Islet of Langerhans (tissue), 1 donor: ENCODE results near the gene ELL2.
A peak's percentile ranks its signal among the peaks of the same experiment; 100 is the strongest.
"Not testable (repeated sequence)": the region's sequence is repeated elsewhere in the genome, so short reads cannot be mapped to it uniquely, and the experiment has no call there.

ENCODE experiments used
- FAIRE-seq: peaks from one replicate; lab custom pipeline; 2011; peaks lifted over from hg19 to GRCh38; lab: Jason Lieb, UNC

The ELL2 gene

DNA sequence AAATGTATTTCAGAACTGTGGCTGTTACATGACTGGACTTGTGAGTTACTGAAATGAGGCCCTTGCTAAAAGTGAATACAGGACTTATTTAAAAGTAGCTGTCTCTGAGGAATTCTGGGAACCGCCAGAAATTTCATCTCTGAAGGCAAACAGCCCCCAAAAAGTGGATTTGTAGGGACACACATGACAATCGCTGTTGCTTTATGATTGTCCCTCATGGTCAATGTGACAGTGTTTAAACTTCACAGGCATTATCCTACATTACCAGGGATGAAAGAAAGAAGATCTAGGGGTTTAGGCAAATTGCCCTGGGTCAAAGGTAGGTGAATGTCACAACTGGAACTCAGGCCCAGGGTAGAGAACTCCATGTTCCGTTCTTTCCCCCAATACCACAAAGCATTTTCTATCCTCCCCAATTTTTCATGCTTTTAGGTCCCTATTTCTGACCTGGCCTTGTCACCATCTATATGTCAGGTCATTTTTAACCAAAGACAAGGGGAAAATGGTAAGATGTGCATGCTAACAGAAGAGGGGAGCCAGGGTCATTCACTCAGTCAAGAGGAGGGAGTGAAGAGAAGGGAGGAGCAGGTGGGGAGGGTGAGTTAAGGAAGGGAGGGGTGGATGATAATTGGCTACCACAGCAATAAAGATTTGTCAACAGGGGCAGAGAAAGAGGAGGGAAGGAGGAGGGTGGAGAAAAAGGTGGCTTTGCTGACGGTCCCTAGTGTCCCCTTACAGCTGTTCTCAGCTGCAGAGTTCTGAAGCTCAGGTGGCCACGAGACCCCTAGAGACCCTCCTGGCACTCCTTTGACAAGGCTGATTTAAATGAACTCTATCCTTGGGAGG is 81.3 kb downstream of the ELL2 start:
- FAIRE-seq: no peak

DNA sequence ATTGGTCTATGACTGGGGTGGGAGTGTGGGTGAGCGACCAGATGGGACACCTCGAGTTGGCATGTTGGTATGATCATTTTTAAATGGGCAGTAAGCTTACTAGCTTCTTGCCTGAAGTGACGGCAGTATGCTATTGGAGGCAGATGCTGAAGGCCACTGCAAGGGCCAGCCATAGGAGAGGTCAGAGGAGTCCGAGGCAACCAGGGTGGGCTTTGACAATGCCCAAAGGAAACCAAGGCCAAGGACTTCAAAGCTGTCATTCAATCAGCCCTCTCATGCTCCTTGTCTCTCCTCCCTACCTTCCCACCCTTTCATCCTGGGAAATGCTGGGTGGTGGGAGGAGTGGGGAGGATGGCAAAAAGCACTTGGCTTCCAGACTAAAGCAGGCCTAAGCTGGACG is 82.0 kb downstream of the ELL2 start:
- FAIRE-seq: no peak

DNA sequence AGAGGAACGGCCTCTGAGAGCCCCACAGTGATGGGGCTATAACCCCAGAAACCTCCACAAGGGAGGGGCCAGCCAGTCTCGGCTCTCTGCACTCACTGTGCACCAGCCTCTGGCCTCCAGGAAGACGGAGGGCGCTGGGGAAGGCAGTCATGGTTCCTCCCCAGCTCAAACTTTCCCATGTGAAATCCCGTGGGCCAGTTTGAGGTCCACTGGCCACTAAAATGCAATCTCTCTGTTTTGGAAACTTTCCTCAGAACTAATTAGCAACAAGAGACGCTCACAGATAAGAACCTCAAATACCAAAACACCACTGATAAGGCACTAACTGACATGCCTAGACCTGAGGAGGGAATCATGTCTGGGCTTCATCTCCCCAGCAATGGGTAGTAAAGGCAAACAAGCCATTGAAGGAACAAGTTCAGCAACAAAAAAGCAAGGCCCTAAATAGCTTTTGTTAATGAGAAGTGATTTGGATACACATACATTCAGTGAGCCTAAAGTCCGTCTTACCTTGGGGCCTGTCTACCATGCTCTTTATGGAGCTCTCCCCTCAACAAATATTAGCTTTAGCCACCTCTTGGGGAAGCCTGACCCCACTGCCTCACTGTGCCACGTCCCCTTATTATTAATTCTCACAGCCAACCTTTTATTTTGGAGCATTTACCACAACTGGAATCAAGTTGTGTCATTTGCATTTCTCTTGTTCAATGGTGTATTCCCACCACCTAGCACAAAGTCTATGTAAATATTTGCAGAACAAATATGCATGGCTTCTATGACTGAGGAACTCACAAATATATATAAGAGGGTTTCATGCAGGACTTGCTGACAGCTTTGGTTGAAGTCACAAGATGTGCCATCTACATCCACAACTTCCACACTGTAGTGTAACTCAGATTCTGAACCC is 83.0 kb downstream of the ELL2 start:
- no peak for FAIRE-seq

DNA sequence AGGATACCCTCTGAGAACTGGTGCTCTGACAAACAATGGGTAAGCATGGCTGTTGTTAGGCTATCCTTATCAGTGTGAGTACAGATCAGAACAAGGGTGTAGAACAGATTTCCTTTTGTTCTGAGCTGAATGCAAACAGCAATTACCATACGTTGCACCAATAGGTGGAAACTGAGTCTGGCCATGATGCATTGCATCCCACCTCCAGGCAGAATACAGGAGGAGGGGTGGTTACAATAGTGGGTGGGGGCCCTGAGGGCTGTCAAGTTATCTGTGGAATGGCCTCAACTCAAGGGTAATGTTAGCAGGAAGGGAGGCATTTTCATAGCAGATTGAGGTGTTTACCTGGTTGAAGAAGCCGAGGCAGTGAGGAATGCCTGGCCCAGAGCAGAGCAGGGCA is 84.9 kb downstream of the ELL2 start:
- no peak for FAIRE-seq

DNA sequence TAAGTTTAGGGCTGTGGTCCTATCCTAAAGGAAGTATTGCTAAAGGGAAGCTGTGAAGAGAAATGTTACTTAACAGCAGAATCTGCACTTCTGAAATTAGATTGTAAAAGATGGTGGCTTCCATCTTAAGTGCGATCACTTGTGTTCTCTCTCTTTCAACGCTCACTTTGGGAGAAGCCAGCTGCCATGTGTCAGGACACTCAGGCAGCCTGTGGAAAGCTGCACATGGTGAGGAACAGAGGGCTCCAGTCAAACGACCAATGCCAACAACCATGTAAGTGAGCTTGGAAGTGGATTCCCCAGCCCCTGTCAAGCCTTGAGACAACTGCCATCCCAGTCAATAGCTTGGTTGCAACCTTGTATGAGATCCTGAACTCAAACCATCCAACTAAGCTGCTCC is 87.4 kb downstream of the ELL2 start:
- no peak for FAIRE-seq

DNA sequence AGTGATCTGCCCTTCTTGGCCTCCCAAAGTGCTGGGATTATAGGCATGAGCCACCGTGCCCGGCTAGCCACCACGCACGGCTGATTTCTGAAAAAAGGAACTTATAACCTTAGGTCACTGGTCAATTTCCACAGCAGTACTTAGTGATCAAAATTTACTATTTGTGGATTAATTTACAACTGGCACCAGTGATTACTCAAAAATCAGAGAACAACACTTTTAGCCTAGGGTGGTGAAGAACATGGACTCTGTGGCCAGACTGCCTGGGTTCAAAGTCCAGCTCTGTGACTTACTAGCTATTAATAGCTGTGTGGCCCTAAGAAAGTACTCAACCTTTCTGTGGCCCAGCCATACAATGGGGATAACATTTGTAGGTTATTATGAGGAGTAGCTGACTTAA is 88.3 kb downstream of the ELL2 start:
- FAIRE-seq: no peak

DNA sequence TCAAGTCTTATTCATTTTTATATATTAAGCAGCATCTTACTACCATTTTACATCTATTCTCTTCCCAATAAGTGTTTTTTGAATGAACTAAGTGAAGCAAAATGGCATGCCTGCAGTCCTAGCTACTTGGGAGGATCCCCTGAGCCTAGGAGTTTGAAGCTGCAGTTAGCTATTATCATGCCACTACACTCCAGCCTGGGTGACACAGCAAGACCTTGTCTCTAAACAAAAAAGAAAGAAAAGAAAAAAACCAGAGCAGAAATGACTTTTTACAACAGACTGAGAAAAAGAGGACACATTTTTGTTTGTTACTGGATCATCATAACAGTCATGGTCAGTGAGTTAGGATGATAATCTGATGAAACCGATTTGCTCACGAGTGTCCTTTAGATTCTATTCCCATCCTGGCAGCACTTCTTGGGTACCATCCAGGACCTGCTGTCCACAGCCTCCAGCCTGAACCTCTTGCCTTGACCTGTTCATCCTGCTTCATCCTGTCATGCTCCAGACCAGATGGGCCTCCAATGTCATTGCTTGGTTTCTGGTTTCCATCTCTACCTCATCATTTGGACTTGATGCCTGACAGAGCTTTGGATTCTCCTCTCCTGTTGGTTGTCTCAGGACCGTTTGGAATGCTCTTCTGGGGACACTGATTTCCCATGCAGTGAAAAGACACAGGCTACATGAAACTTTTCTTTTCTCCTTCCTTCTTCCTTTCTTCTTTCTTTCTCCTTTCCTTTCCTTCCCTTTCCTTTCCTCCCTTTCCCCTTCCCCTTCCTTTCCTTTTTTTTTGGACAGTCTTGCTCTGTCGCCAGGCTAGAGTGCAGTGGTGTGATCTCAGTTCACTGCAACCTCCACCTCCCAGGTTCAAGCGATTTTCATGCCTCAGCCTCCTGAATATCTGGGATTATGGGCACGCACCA is 89.0 kb downstream of the ELL2 start:
- no peak for FAIRE-seq

DNA sequence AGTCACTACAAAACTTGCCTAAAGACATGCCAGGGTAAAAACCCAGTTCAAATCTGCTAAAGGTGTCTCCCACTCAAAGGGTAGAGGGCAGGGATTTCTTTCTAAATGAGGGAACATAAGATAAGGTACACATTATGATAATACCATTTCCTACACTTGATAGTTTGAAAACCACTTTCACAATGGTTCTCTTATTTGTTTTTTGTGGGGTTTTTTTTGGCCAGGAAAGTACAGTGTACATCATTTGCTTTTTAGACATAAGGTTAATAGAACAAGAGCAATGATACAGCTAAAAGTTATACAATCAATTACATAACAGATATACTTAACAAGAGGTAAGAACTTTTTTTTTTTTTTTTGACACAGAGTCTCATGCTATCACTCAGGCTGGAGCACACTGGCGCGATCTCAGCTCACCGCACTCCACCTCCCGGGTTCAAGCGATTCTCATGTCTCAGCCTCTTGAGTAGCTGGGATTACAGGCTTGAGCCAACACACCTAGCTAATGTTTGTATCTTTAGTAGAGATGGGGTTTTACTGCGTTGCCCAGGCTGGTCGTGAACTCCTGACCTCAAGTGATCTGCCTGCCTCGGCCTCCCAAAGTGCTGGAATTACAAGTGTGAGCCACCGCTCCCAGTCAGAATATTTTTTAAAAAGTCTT is 90.4 kb downstream of the ELL2 start:
- no peak for FAIRE-seq

DNA sequence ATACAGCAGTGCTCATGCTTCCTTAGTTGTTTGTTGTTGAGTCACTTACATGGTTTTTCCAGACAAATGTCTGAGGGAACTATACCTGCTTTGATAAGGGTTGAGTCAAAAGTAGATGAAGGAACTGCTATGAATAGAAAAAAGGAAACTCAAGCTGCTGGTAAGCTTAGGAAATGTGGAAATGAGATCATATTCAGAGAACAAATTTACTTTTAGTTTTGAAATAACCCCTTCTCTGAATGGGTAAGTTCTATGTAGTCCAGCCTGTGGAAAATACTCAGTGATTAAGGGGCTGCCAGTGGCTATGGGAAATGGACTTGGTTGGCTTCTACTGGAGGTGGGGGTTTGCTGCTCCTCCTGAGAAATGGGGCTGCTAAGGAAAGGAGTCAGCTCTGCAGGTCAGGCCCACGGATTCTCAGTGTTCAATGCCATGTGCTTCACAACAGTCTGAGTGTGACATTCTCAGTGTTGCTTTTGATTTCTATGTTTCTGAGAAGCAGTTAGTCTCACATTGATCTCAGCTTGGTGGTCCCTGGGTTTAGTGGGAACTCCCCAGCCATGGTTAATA is 91.5 kb downstream of the ELL2 start:
- FAIRE-seq: no peak

DNA sequence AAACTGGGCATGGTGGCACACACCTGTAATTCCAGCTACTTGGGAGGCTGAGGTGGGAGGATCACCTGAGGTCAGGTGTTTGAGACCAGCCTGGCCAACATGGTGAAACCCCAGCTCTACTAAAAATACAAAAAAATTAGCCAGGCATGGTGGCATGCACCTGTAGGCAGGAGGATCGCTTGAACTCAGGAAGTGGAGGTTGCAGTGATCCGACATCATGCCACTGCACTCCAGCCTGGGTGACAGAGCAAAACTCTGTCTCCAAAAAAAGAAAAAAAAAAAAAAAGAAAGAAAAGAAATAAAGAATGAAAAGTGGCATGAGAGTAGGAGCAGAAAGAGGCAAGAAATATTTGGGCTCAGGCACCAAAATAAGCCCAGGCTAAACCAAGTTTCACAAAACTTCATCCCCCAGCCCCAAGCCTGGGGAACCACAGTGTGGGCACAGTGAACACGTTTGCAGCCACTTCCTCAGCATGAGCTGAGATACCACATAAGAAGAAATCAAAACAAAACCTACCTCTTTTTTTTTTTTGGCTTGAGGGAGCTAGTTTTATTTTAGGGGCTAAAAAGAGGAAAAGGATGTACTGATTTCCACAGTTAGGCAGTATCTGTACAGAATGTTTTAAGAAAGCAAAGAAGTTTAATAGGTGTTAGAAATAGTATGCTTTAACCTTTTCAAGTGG is 92.3 kb downstream of the ELL2 start:
- not testable (repeated sequence) for FAIRE-seq

DNA sequence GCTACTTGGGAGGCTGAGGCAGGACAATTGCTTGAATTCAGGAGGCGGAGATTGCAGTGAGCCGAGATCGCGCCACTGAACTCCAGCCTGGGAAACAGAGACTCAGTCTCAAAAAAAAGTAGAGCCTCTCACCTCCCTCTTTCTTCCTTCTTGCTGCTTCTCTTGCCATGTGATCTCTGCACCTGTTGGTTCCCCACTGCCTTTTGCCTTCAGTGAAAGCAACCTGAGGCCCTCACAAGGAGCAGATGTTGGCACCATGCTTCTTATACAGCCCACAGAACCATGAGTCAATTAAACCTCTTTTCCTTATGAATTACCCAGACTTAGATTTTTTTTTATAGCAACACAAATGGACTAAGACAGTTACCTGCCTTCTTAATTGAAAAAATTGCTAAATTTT is 93.5 kb downstream of the ELL2 start:
- no peak for FAIRE-seq

DNA sequence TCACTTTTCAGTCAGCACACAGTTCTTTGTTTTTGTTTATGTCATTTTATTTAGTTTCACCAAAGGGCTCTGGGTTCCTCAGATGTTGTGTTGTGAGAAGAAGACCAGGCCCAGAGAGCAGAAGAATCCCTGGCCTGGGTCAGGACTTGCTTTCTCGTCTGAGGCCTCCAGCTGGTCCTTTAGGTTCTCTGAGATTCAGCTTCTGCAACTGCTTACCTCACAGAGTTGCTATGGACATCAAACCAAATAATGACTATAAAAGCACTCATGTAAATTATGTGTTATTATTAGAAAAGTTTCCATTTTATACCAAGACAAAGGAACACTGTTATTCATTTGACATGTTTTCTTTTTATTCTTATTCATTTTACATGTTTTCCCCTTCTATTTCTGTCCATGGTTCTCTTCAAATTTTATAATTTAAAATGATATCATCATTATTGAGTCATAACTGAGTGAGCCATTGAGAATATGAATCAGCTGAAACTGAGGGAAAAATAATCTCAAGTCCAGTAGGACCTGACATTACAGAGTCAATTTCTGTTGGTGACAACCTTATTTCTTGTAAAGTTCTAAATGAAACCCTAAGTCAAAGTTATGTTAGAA is 95.1 kb downstream of the ELL2 start:
- FAIRE-seq: peak; percentile 88

DNA sequence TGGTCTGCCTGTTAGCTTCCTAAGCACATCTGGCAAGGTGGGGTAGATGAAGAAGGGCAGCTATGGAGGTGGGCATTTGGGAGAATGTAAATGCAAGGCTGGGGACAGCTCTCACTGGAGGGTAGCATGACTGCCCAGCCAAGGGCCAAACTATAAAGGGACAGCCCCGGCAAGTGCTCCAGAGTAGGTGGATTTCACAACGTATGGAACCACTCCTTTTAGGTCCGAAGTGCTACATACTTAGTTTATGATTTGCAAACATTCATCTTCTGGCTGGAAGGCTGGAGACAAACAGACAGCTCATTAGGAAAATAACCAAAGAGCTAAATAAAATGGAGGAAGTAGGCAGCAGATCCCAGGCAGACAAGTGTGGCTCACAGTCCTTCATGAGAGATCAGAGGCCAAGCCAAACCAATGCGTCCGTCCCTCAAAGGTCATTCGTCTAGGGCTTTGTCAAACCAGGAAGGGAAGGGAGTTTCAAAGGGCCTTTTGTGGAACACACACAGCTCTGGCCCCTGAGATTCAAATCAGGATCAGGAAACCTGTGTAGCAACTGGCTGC is 96.6 kb downstream of the ELL2 start:
- FAIRE-seq: no peak

DNA sequence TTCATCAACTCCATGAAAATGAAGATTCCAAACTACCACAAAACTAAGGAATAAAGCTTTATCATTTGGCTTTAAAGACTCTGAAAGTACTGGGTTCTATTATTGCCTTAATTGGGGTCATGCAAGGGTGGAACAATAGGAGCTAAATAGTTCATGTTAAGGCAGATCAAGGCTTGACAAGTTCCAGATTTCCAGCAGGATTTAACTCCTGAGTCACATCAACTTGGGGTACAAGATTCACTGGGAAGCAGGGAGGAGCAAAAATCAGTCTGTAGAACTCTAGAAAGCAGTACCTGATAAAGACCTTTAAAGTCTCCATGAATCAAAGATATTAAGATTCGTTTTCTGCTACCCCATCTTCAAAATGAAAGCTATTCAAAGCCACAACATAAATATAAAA is 97.2 kb downstream of the ELL2 start:
- no peak for FAIRE-seq

DNA sequence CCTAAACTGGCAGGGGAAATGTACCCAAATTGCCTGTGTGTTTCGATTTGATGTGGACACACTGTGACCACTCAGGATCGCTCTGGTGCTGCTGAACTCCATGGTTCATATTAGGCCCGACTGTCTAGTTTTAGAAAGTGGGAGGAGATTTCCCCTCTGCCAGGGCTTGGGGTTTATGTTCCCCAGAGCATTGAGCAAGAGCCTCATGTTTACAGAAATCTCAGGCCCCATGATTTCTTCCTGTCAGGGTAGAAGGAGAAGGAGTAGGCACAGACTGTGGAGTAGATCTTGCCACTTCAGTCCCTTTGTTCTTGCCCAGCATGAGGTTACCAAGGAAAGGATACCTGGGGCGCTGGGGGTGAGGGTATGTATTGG is 98.3 kb downstream of the ELL2 start:
- FAIRE-seq: no peak

DNA sequence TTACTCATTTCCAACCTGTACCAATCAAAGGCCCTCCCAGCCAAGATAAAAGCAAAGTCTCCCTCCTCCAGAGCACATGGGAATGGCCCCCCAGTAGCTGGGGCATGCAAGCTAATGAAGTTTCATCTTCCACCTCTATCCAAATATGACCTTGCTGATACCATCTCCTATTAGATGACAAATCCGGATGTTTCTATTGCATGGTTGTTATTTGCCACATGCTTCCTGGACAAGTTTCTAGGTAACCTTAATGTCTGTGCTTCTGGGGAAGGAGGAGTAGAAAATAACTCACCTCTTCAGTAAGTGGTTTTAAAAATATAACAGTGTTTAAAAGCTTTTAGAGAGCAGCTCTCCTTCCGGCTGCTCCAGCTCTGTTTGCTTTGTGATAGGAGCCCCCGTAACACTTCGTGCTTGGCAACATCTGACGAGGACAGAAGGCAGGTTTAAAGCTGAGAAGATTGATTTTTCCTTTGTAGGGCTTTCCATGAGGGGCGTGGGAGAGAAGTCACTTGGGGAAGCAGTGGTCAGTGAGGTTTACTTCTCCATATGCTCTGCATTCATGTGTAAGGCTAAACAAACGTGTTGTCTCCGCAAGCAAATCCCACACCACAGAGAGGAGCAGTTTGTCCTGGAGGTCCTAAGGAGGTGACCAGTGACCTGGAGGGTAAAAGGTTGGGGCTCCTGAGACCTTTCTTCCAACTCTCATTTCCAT is 98.8 kb downstream of the ELL2 start:
- FAIRE-seq: peak; percentile 98

DNA sequence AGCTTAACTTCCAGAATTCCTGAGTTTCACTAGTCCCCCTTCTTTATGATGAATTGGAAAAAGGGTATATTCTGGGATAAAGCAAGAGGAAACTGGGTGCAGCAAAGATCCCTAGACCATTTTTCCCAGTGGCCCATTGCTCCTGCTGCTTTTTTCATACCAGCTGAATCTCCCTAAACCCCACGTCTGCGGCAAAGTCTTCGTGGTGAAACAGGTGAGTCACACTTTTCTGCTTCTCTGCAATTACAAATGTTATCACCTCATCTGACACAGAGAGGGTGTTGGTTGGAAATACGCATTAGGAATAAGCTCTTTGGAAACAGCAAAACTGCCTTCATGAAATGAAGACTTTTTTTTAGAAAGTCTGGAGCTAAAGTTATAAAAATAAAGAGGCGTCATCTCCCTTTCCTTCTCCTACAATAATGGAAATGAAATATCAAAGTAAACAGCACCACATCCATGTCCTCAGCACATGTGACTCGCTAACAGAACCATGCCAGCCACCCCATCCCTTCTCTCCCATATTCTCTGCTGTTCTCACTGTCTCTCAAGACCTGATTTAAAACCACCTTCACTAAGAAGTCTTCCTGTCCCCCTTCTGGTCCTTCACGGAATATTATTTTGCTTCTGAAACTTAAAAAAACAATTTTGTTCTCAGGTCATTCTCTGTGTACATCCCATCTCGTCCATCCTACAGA is 99.6 kb downstream of the ELL2 start:
- FAIRE-seq: no peak

DNA sequence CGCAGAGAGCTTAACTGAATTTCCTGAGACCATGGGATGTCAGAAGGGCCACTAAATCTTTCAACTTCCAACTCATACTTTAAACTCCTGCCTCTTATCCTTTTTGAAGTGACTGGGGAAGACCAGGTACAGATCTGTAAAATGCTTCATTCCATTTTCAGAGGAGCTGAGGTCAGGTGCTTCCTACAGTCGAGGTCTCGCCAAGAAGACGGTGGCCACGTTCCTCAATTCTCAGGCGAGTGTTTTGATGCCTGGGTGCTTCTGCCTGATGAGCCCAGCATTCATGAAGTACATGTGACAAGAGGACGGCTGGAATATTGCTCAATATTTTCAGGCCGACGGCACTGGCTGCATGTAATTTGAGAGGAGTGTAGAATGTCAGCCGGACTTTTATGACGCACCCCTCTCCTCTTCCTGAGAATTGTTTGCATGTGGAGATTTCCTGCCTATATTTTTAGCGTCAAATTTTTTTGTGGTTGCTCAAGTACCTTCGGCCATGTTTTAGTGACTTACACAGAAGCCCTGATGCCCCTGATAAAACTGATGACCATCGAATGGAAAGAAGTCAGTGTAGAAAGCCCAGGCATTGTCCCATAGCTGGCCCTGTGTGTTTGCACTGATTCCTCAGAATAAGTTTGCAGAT is 100.3 kb downstream of the ELL2 start:
- no peak for FAIRE-seq
